Thoracic aorta (tissue), 2 donors: Measurements from ENCODE around the gene C8A. TPM values are rescaled to one million over a fixed set of nuclear protein-coding genes. Genes with fewer than 3 reads are reported as not detected.

Experiments used
- ATAC-seq: fragments of 150-250 bp; one replicate; pipeline ENCODE4 v1.8.0; 2017; ENCODE audit warnings: low read depth; ENCODE audit not compliant: insufficient number of reproducible peaks, low FRiP score
- DNase-seq: peaks from one replicate; pipeline ENCODE4 v3.0.0-alpha.2; 2020; ENCODE audit warnings: low spot score
- H3K27ac ChIP-seq, 2 donors: fragments of 200-600 bp; sonication (generic); 1 replicate in 1 of 2; 2 replicates in 1 of 2; pipeline ENCODE4 v1.5.1; 2016; ENCODE audit warnings: mild to moderate bottlenecking in 2 of 2, moderate library complexity in 2 of 2
- H3K27me3 ChIP-seq: fragments of 200-600 bp; sonication (generic); replicated peaks from 2 replicates; pipeline ENCODE4 v1.6.0; 2016; ENCODE audit warnings: mild to moderate bottlenecking; ENCODE audit not compliant: insufficient read depth
- H3K36me3 ChIP-seq: fragments of 200-600 bp; sonication (generic); one replicate; pipeline ENCODE4 v1.5.1; 2016
- H3K4me1 ChIP-seq, 2 donors: fragments of 200-600 bp; sonication (generic); 1 replicate in 1 of 2; 2 replicates in 1 of 2; pipeline versions ENCODE4 v1.5.1 to v1.6.0; 2016; ENCODE audit warnings: low read depth in 2 of 2, mild to moderate bottlenecking in 1 of 2; ENCODE audit not compliant: control insufficient read depth in 1 of 2
- H3K4me3 ChIP-seq: fragments of 200-600 bp; sonication (generic); 2 replicates; pipeline ENCODE4 v1.5.1; 2016; ENCODE audit warnings: mild to moderate bottlenecking
- H3K9me3 ChIP-seq: fragments of 200-600 bp; sonication (generic); 2 replicates; pipeline ENCODE4 v1.5.1; 2016
- CTCF ChIP-seq: fragments of 200-600 bp; sonication (generic); IDR thresholded peaks from one replicate; pipeline ENCODE4 v1.5.1; 2019; ENCODE audit warnings: antibody characterized with exemption
- total RNA-seq, 2 donors: library from RNA; depleted of rRNA; stranded (reverse); fragments of >200 nt; gene quantifications; one replicate each; pipeline versions ENCODE4 v1.1.0 to v1.2.3, GENCODE V29; 2016

The C8A gene
- total RNA-seq, 2 donors from 2014 or later: not detected

- Histone ChIP-seq H3K27ac (no peak overlapping the region), H3K36me3 (no peaks in the 10 kb centered on the region), H3K4me1 (no peaks in the 10 kb centered on the region), H3K4me3 (no peak overlapping the region), H3K27me3 (no peaks in the 10 kb centered on the region), H3K9me3 (no peaks in the 10 kb centered on the region)
- no peak for TF ChIP-seq CTCF
- ATAC-seq (no peak), DNase-seq (no peak)
Measured at GRCh38 chr1:56894014-56894413, 39.4 kb downstream of the C8A start.

- Histone ChIP-seq H3K27ac (no peak overlapping the region), H3K9me3 (no peaks in the 10 kb centered on the region), H3K4me1 (no peaks in the 10 kb centered on the region), H3K36me3 (no peaks in the 10 kb centered on the region), H3K4me3 (no peak overlapping the region), H3K27me3 (no peaks in the 10 kb centered on the region)
- ATAC-seq (no peak), DNase-seq (no peak)
- TF ChIP-seq CTCF: no peak
Measured at GRCh38 chr1:56897150-56898004, 42.8 kb downstream of the C8A start.

DNA sequence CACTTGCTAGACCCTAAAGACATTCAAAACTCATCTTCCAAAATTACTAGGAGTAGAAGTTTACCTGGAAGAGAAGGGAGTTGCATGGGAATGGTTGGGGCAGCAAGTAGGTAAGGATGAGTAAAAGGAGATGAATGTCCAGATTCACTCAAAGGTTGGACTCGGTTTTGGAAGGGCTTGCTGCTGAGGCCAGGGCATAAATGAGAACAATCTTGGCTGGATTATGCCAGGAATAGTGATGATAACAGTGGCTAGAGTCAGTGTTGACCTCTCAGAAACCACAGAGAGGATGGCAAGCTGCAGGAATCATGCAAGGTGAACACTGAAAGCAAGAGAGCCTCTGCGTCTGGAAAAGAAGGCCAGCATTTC is 43.4 kb downstream of the C8A start:
- no peak for TF ChIP-seq CTCF
- no peaks in the 10 kb centered on the region for H3K36me3 ChIP-seq
- no peaks in the 10 kb centered on the region for H3K9me3 ChIP-seq
- H3K27me3 ChIP-seq: no peaks in the 10 kb centered on the region
- H3K4me3 ChIP-seq: no peak overlapping the region
- H3K4me1 ChIP-seq: no peaks in the 10 kb centered on the region
- DNase-seq: no peak
- no peak for ATAC-seq
- H3K27ac ChIP-seq: no peak overlapping the region

DNA sequence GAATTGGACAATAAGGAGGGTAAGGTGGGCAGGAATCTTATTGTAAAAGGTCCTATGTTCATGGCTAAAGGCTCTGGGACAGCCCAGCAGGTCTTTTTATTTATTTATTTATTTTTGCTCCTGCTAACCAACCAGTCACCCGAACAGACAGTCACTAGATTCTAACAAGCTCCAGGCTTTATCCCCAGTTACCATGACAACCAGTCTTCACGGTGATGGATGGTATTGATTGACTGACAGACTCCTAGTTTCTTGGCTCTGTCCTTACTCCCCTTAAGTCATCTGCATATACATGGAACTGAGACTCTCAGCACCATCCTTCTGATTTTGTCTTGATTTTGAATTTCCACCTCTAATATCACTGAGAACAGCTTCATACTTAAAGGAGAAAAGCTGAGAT is 44.3 kb downstream of the C8A start:
- DNase-seq (no peak), ATAC-seq (no peak)
- no peaks in the 10 kb centered on the region for H3K9me3 ChIP-seq
- no peaks in the 10 kb centered on the region for H3K36me3 ChIP-seq
- TF ChIP-seq CTCF: no peak
- H3K4me1 ChIP-seq: no peaks in the 10 kb centered on the region
- H3K27ac ChIP-seq: no peak overlapping the region
- H3K27me3 ChIP-seq: no peaks in the 10 kb centered on the region
- H3K4me3 ChIP-seq: no peak overlapping the region

DNA sequence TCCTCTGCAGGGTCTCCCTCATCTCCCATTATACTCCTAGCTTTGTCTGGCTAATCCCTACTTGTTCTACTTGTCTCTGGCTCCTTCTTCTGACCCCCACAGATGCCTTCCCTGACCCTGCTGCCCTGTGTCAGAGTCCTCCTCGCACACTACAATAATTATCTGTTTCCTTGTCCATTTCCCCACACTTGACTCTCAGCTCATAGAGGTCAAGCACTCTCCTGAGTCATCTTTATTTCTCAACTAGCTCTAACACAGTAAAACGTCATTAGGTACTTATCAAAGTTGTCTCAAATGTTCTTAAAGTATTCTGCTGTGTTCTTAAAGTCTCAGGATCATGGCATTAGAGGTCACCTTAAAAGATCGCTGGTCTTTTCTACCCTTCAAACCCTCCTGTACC is 47.1 kb downstream of the C8A start:
- no peak for TF ChIP-seq CTCF
- Histone ChIP-seq H3K36me3 (no peaks in the 10 kb centered on the region), H3K9me3 (no peaks in the 10 kb centered on the region), H3K4me1 (no peaks in the 10 kb centered on the region), H3K27ac (no peak overlapping the region), H3K27me3 (no peaks in the 10 kb centered on the region), H3K4me3 (no peak overlapping the region)
- DNase-seq: no peak
- ATAC-seq: no peak
